OCI-LY7 (cell line): ENCODE data around the gene CIB4. TPM values are rescaled to one million over a fixed set of nuclear protein-coding genes. Genes with fewer than 3 reads are reported as not detected.
"Not testable (repeated sequence)": the region's sequence is repeated elsewhere in the genome, so short reads cannot be mapped to it uniquely, and the experiment has no call there.

Source experiments
- BruUV-seq: library from RNA; stranded (reverse); fragments of 400-500 nt; replicated peaks from 2 replicates; lab custom pipeline; 2021; lab: Mats Ljungman, UMichigan
- CTCF ChIA-PET: fragments of 300-600 bp; sonication (Branson Sonifier 250); formaldehyde crosslinking; loops from one replicate; lab custom pipeline; 2022; ENCODE audit warnings: antibody characterized with exemption; ENCODE audit not compliant: unreplicated experiment; lab: Charles Lee
- POLR2A ChIA-PET: fragments of 300-600 bp; sonication (Branson Sonifier 250); formaldehyde crosslinking; loops from one replicate; lab custom pipeline; 2022; ENCODE audit warnings: antibody characterized with exemption; lab: Charles Lee
- DNase-seq: peaks from one replicate; pipeline ENCODE4 v3.0.0-alpha.2; 2015; ENCODE audit warnings: low spot score
- H2AFZ ChIP-seq: fragments of 200-600 bp; sonication (generic), shearing (Covaris generic); 2 replicates; pipeline ENCODE4 v1.6.1; 2014; ENCODE audit warnings: mild to moderate bottlenecking, antibody characterized with exemption, low read length, moderate library complexity
- H3K27ac ChIP-seq: fragments of 200-600 bp; sonication (generic); 2 replicates; pipeline ENCODE4 v1.5.1; 2014; ENCODE audit warnings: mixed run types, low read depth, mild to moderate bottlenecking, moderate library complexity, low read length, inconsistent platforms; ENCODE audit not compliant: poor library complexity, severe bottlenecking
- H3K36me3 ChIP-seq: fragments of 200-600 bp; sonication (generic); 2 replicates; pipeline ENCODE4 v1.6.1; 2014; ENCODE audit warnings: mild to moderate bottlenecking, antibody characterized with exemption, low read length, moderate library complexity, mixed read lengths; ENCODE audit not compliant: insufficient read depth
- H3K4me1 ChIP-seq: fragments of 200-600 bp; sonication (generic); 2 replicates; pipeline ENCODE4 v1.5.1; 2014; ENCODE audit warnings: mild to moderate bottlenecking, low read length; ENCODE audit not compliant: insufficient read depth, poor library complexity, severe bottlenecking
- H3K4me2 ChIP-seq: fragments of 200-600 bp; sonication (generic); 2 replicates; pipeline ENCODE4 v1.6.1; 2014; ENCODE audit warnings: mild to moderate bottlenecking, low read length
- H3K4me3 ChIP-seq: fragments of 200-600 bp; sonication (generic); 2 replicates; pipeline ENCODE4 v1.5.1; 2014; ENCODE audit warnings: mild to moderate bottlenecking, low read depth, low read length; ENCODE audit not compliant: poor library complexity, severe bottlenecking
- H3K79me2 ChIP-seq: fragments of 200-600 bp; sonication (generic); 2 replicates; pipeline ENCODE4 v1.6.1; 2016; ENCODE audit warnings: low read depth, mild to moderate bottlenecking, low read length, moderate library complexity, mixed read lengths; ENCODE audit not compliant: insufficient read depth
- H3K9me2 ChIP-seq: fragments of 200-600 bp; sonication (generic); 2 replicates; pipeline ENCODE4 v1.6.1; 2016; ENCODE audit warnings: mild to moderate bottlenecking, low read length, mixed read lengths; ENCODE audit not compliant: insufficient read depth
- H3K9me3 ChIP-seq: fragments of 200-600 bp; sonication (generic); 2 replicates; pipeline ENCODE4 v1.6.1; 2014; ENCODE audit warnings: mild to moderate bottlenecking, mixed run types, low read length, mixed read lengths
- H4K20me1 ChIP-seq: fragments of 200-600 bp; sonication (generic); 2 replicates; pipeline ENCODE4 v1.6.1; 2014; ENCODE audit warnings: mild to moderate bottlenecking, antibody characterized with exemption, low read length, moderate library complexity, mixed read lengths; ENCODE audit not compliant: insufficient read depth
- EZH2phosphoT487 ChIP-seq: fragments of 200-600 bp; sonication (generic); IDR thresholded peaks from 2 replicates; pipeline ENCODE4 v1.6.1; 2018; ENCODE audit warnings: low read depth, borderline replicate concordance, mild to moderate bottlenecking, mixed run types, antibody characterized with exemption, low read length, moderate library complexity, mixed read lengths
- intact Hi-C: fragments of 100-400 bp; cut with micrococcal nuclease; formaldehyde crosslinking; loops from one replicate; pipeline ENCODE4 v1.10.0; 2022; ENCODE audit not compliant: unreplicated experiment
- total RNA-seq, 2 experiments: library from RNA; depleted of rRNA in 1 of 2; stranded (reverse); fragments of >200 nt in 1 of 2; shearing (Covaris generic) in 1 of 2; gene quantifications; 2 replicates each; pipeline ENCODE4 v1.2.3, GENCODE V29; 2014 to 2022
- TF ChIP-seq, protein P1 (sequence below): fragments of 200-600 bp; sonication (generic); conservative IDR thresholded peaks from 2 replicates; pipeline ENCODE4 v1.5.1; 2014; ENCODE audit warnings: mild to moderate bottlenecking, antibody characterized with exemption, low read length, moderate library complexity, mixed read lengths

CIB4 gene
- total RNA-seq, 2 experiments from 2014 or later, result not detected

DNA sequence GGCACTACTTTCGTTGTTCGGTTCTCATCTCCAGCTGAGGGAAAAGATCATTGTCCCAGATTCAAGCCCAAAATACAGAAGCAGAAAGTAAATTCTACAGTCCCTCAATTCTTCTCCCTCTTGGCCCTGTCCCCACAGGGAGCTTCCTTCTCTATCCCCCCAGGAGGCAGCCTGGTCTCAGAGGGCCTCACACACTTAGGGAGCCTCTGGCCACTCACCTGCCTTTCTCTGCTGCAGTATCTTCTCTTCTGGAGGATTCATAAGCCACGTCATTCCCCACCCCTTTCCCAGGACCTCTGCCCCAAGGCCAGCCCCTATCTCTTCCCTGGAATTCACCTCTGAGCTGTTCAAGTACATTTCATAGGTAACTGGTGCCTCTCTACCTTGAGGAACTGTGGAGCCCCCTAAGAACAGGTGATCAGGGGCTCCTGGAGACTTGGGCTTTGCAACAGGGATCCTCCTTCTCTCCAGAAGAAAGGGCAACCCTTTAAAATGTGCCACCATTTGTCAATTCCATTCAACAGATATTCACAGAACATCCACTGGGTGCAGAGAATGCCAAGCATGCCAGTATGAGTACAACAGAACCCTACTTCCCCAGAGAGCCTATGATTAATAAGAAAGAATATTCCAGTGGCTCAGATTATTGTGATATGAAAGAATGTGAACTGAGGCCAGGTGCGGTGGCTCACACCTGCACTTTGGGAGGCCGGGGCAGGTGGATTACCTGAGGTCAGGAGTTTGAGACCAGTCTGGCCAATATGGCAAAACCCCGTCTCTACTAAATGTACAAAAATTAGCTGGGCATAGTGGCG, 72.9 kb downstream of the CIB4 start:
- no peaks in the 10 kb centered on the region for H3K79me2 ChIP-seq
- no TSS peak for BruUV-seq
- CTCF ChIA-PET, result no interaction called here
- no peaks in the 10 kb centered on the region for H3K4me1 ChIP-seq
- TF ChIP-seq EZH2phosphoT487, result no peak
- TF ChIP-seq, protein P1, sequence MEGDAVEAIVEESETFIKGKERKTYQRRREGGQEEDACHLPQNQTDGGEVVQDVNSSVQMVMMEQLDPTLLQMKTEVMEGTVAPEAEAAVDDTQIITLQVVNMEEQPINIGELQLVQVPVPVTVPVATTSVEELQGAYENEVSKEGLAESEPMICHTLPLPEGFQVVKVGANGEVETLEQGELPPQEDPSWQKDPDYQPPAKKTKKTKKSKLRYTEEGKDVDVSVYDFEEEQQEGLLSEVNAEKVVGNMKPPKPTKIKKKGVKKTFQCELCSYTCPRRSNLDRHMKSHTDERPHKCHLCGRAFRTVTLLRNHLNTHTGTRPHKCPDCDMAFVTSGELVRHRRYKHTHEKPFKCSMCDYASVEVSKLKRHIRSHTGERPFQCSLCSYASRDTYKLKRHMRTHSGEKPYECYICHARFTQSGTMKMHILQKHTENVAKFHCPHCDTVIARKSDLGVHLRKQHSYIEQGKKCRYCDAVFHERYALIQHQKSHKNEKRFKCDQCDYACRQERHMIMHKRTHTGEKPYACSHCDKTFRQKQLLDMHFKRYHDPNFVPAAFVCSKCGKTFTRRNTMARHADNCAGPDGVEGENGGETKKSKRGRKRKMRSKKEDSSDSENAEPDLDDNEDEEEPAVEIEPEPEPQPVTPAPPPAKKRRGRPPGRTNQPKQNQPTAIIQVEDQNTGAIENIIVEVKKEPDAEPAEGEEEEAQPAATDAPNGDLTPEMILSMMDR, result no peak
- no peaks in the 10 kb centered on the region for H3K36me3 ChIP-seq
- intact Hi-C loops, result no loop called here
- no peak for DNase-seq
- H2AFZ ChIP-seq, result no peak overlapping the region
- no peaks in the 10 kb centered on the region for H3K9me2 ChIP-seq
- H3K9me3 ChIP-seq, result no peaks in the 10 kb centered on the region
- POLR2A ChIA-PET, result interaction anchor here (0.7 kb wide), 1 partner anchor 17 kb away, joined by 3 read pairs; no protein-coding TSS in a partner anchor
- no peak overlapping the region for H3K4me2 ChIP-seq
- H3K27ac ChIP-seq, result no peak overlapping the region
- H4K20me1 ChIP-seq, result no peaks in the 10 kb centered on the region
- H3K4me3 ChIP-seq, result no peak overlapping the region

DNA sequence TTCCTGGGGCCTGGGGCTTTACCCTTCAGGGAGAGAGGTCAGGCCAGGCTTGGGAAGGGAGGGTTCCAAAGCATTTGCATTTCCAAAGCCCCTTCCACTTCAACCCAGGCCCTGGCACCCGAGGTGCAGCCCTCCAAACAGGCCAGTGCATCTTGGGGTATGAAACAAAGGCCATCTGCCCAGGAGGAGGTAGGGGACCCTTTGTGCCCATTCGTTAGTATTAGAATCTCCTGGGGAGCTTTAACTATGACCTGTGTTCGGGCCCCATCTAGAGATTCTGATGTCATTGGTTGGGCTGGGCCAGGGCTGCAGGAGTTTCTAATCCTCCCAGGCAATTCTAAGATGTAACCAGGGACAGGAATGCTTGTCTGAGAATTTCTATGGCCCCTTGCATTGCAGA, 73.6 kb downstream of the CIB4 start:
- Histone ChIP-seq H3K4me3 (no peak overlapping the region), H4K20me1 (no peaks in the 10 kb centered on the region), H3K36me3 (no peaks in the 10 kb centered on the region), H3K9me3 (no peaks in the 10 kb centered on the region), H3K27ac (no peak overlapping the region), H3K4me2 (no peak overlapping the region), H2AFZ (no peak overlapping the region), H3K79me2 (no peaks in the 10 kb centered on the region), H3K4me1 (no peaks in the 10 kb centered on the region), H3K9me2 (no peaks in the 10 kb centered on the region)
- no peak for DNase-seq
- BruUV-seq, result no TSS peak
- TF ChIP-seq, protein P1, result no peak
- TF ChIP-seq EZH2phosphoT487, result no peak
- ChIA-PET CTCF (no interaction called here), POLR2A (no interaction called here)
- intact Hi-C loops, result no loop called here

DNA sequence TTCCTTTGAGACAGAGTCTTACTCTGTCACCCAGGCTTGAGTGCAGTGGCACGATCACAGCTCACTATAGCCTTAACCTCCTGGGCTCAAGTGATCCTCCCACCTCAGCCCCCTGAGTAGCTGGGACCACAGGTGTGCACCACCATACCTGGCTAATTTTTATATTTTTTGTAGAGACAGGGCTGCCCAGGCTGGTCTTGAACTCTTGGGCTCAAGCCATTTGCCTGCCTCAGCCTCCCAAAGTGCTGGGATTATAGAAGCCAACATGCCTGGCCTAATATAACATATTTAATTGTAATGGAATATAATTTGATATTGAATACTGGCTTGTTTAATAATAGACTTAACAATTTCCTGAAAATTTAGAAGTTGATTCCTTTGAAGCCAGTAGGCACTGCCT, 74.4 kb downstream of the CIB4 start:
- intact Hi-C loops, H2AFZ ChIP-seq, H3K4me3 ChIP-seq, H3K36me3 ChIP-seq, H3K4me2 ChIP-seq, H3K9me2 ChIP-seq, POLR2A ChIA-PET, H4K20me1 ChIP-seq, CTCF ChIA-PET, BruUV-seq, DNase-seq, H3K4me1 ChIP-seq, H3K27ac ChIP-seq, H3K79me2 ChIP-seq, H3K9me3 ChIP-seq: not testable (repeated sequence)
